ENCODE measurements around the gene TMEM117.

TMEM117 gene

GRCh38 chr12:43988838-43989560 lies 153.1 kb downstream of the TMEM117 start:
- peak overlapping the region; percentile 70 for H3K4me2 ChIP-seq
- H3K27me3 ChIP-seq (ENCODE audit: insufficient read depth, low read depth): no peaks in the 10 kb centered on the region

GRCh38 chr12:43992856-43993255 lies 157.0 kb downstream of the TMEM117 start:
- no peak for TF ChIP-seq CTCF (conservative IDR thresholded peaks at IDR 0.05; ENCODE audit: low read depth, low read length)

More at GRCh38 chr12:43988838-43989560, 153.1 kb downstream of the TMEM117 start:
- Histone ChIP-seq H2AFZ (ENCODE audit: low read depth) (peak overlapping the region; percentile 26; the same call in 1 of the 2 replicates), H3K4me1 (ENCODE audit: low read depth, poor library complexity, severe bottlenecking) (peaks cover 30% of the 10 kb centered on the region), H3K36me3 (ENCODE audit: insufficient read depth) (no peaks in the 10 kb centered on the region), H3K9ac (no peak overlapping the region; the same call in 1 of the 2 replicates), H3K27ac (peak overlapping the region; percentile 23; the same call in 1 of the 2 replicates), H3K79me2 (ENCODE audit: insufficient read depth, low read depth) (no peaks in the 10 kb centered on the region), H4K20me1 (ENCODE audit: insufficient read depth) (no peaks in the 10 kb centered on the region), H3K4me3 (IDR thresholded peaks at IDR 0.05; ENCODE audit: insufficient read depth, low read depth, low read length) (no peak overlapping the region)
- no peak for TF ChIP-seq CTCF (conservative IDR thresholded peaks at IDR 0.05; ENCODE audit: low read depth, low read length)

DNA sequence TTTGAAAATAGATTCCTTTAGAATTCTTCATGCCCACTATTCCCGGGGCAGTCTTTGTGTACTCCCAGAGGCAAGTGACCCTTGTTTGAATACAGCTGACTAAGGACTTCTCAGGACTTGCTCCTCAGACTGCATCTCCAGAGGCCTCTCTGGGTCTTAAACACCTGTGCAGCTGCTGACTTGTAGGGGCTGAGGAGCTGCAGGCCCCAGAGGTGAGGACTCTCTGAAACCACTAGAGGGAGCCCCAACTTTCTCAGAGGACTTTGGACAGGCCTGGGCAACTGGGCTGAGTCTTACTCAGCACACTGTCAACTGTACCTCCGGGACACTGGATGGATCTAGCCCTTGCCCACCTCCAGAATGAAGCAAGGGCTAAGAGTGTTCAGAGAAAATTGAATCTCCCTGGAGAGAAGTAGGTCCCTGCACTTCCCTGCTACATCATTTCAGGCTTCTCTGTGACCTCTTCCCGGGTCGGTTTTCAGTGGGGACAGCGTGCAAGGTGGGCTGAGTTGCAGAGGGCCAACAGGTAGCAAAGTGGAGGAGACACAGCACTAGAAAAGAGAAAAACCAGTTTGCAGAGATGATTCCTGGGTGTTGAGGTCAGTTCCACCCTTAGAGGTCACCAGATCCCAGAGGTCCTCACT lies 164.6 kb downstream of the TMEM117 start:
- H3K27me3 ChIP-seq (ENCODE audit: insufficient read depth, low read depth): no peaks in the 10 kb centered on the region
- H3K4me2 ChIP-seq: no peak overlapping the region
- no peak overlapping the region for H3K27ac ChIP-seq
- H3K4me1 ChIP-seq (ENCODE audit: low read depth, poor library complexity, severe bottlenecking): peaks cover 4% of the 10 kb centered on the region
- H3K4me3 ChIP-seq (IDR thresholded peaks at IDR 0.05; ENCODE audit: insufficient read depth, low read depth, low read length): no peak overlapping the region
- no peak overlapping the region for H3K9ac ChIP-seq
- peak; percentile 73 for TF ChIP-seq CTCF (conservative IDR thresholded peaks at IDR 0.05; ENCODE audit: low read depth, low read length)
- H3K79me2 ChIP-seq (ENCODE audit: insufficient read depth, low read depth): no peaks in the 10 kb centered on the region
- H3K36me3 ChIP-seq (ENCODE audit: insufficient read depth): no peaks in the 10 kb centered on the region
- no peaks in the 10 kb centered on the region for H4K20me1 ChIP-seq (ENCODE audit: insufficient read depth)
- no peak overlapping the region for H2AFZ ChIP-seq (ENCODE audit: low read depth)

More at GRCh38 chr12:43992856-43993255, 157.0 kb downstream of the TMEM117 start:
- Histone ChIP-seq H3K4me3 (IDR thresholded peaks at IDR 0.05; ENCODE audit: insufficient read depth, low read depth, low read length) (no peak overlapping the region), H2AFZ (ENCODE audit: low read depth) (no peak overlapping the region), H3K9ac (no peak overlapping the region), H4K20me1 (ENCODE audit: insufficient read depth) (no peaks in the 10 kb centered on the region), H3K79me2 (ENCODE audit: insufficient read depth, low read depth) (no peaks in the 10 kb centered on the region), H3K4me2 (no peak overlapping the region), H3K27ac (no peak overlapping the region), H3K36me3 (ENCODE audit: insufficient read depth) (no peaks in the 10 kb centered on the region), H3K27me3 (ENCODE audit: insufficient read depth, low read depth) (no peaks in the 10 kb centered on the region), H3K4me1 (ENCODE audit: low read depth, poor library complexity, severe bottlenecking) (peaks cover 20% of the 10 kb centered on the region)

DNA sequence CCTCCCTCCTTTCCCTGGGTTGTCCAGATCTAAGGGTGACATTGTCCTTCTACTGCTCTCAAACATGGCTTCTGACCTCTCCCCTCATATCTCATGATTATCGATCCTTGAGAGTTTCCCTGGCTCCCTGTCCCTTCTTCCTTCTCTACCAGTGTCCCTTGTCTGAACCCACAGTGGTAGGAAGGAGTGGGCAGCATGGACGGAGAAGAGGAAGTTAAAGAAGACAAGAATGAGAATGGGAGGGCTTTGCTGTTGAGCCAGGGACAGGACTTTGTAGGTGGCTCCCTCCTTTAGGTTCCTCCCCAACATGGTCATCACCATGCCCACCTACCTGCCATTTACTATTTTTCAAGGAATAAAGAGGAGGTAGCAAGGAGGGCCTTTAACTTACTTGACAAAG lies 166.7 kb downstream of the TMEM117 start:
- no peak overlapping the region for H3K9ac ChIP-seq
- H3K4me2 ChIP-seq: no peak overlapping the region
- H2AFZ ChIP-seq (ENCODE audit: low read depth): no peak overlapping the region
- H4K20me1 ChIP-seq (ENCODE audit: insufficient read depth): no peaks in the 10 kb centered on the region
- H3K79me2 ChIP-seq (ENCODE audit: insufficient read depth, low read depth): no peaks in the 10 kb centered on the region
- H3K36me3 ChIP-seq (ENCODE audit: insufficient read depth): no peaks in the 10 kb centered on the region
- H3K27ac ChIP-seq: no peak overlapping the region
- TF ChIP-seq CTCF (conservative IDR thresholded peaks at IDR 0.05; ENCODE audit: low read depth, low read length): no peak
- no peaks in the 10 kb centered on the region for H3K27me3 ChIP-seq (ENCODE audit: insufficient read depth, low read depth)
- H3K4me3 ChIP-seq (IDR thresholded peaks at IDR 0.05; ENCODE audit: insufficient read depth, low read depth, low read length): no peak overlapping the region
- peaks cover 4% of the 10 kb centered on the region for H3K4me1 ChIP-seq (ENCODE audit: low read depth, poor library complexity, severe bottlenecking)
